G401 (cell line): ENCODE measurements around the gene NEDD4L. TPM values are rescaled to one million over a fixed set of nuclear protein-coding genes. Genes with fewer than 3 reads are reported as not detected.
A peak's percentile ranks its signal among the peaks of the same experiment; 100 is the strongest.
"Not testable (repeated sequence)": the region's sequence is repeated elsewhere in the genome, so short reads cannot be mapped to it uniquely, and the experiment has no call there.

Experiments used
- DNase-seq: peaks from one replicate; pipeline ENCODE4 v3.0.0-alpha.2; 2015; ENCODE audit warnings: low spot score
- in situ Hi-C: cut with HindIII; loops from 2 replicates; pipeline ENCODE4 v1.10.0; 2016; ENCODE audit warnings: low sequenced_read_pairs, mixed read lengths
- total RNA-seq: library from RNA; depleted of rRNA; stranded (reverse); fragments of >200 nt; shearing (Covaris generic); gene quantifications from 2 replicates; pipeline ENCODE4 v1.2.3, GENCODE V29; 2014

NEDD4L gene
- total RNA-seq, 1 experiment from 2014 or later: 0.37 TPM

- DNase-seq: no peak
- in situ Hi-C loops: no loop called here
Measured at GRCh38 chr18:58263055-58263957, 219.3 kb downstream of the NEDD4L start.

- DNase-seq: no peak
- in situ Hi-C loops: no loop called here
Measured at GRCh38 chr18:58264075-58264474, 220.0 kb downstream of the NEDD4L start.

DNA sequence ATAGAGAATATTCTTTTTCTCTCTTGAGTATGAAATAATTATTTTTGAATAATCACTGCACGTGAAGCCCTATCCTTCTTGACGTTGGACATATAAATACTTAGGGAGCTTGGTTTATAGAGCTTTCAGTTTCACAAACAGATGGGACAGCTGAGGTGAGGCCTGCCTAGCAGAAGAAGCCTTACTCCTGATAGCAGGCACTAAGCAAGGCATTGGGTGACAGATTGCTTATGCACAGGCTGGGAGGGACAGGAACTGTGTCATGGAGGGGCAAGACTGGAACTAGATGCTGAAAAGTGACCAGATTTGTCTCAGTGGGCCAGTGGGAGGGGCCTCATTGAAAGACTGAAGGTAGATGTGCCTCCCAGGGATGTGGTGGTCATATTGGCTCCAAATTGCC is 220.8 kb downstream of the NEDD4L start:
- in situ Hi-C loops: no loop called here
- DNase-seq: peak; percentile 65

DNA sequence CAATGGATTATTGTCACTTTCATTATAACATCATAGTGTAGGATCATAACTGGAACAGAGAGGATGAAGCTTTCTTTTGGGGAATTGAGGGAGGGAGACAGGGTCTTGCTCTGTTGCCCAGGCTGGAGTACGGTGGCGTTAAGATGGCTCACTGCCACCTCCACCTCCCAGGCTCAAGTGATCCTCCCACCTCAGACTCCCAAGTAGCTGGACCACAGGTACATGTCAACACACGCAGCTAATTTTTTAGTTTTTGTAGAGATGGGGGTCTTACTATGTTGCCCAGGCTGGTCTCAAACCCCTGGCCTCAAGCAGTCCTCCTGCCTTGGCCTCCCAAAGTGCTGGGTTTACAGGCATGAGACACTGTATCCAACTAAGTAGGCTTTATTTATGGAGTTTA is 221.5 kb downstream of the NEDD4L start:
- in situ Hi-C loops, DNase-seq: not testable (repeated sequence)

GRCh38 chr18:58266291-58266690 is 222.3 kb downstream of the NEDD4L start:
- DNase-seq: no peak
- in situ Hi-C loops: no loop called here

DNA sequence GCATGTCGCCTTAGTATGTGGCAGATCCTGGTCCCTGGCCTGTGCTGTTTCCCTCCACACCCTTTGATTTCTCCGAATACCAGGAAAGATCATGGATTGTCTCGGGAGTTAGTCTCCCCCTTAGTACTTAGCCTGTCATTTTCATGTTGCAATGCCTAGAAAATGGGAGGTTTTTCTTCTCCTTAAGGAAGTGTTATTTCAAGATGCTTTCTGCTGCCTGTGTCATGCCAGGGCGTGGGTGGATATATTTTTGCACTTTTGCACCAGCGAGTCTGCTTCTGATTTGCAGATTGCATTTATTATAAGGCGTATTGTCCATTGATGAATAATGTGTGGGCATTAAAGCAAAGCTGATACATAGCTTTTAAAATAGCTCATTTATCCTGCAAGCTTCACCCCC is 223.5 kb downstream of the NEDD4L start:
- no peak for DNase-seq
- in situ Hi-C loops: no loop called here

DNA sequence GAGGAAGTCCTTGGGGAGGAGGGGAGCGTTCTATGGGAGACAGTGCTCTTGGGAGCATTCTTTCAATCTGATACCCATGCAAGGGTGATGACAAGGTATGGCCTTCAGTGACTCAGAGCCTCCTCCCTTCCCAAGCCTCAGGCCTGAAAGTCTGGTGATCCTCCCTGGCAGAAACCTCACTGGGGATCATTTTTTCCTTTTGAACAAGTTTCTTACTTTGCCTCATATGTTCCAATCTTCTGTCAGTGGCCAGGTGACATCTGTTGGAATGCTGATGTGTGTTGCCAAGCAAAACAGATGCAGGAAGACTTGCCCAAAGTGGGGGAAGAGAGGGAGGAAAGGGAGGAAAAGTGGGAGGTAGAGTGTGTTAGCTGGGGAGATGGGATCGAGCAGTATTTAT is 224.8 kb downstream of the NEDD4L start:
- no peak for DNase-seq
- in situ Hi-C loops: no loop called here

DNA sequence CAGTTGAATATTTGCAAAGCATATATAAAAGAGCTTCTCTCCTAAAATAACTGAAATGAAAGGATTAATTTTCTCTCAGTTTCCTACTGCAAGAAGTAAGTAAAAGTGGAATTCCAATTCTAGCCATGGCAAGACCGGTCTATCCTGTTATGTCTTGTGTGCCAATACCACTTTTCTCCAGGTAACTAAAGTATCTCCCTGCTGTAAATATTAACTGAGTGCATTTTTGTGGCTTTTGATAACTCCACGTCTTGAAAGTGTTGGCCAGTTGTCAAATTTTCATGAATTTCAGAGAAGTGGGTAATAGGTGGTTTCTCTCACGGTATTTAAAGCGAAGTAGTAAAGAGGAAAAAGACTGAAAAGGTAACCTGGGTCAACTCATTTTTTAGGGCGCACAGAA is 225.9 kb downstream of the NEDD4L start:
- DNase-seq: no peak
- in situ Hi-C loops: no loop called here

GRCh38 chr18:58270396-58270795 is 226.4 kb downstream of the NEDD4L start:
- DNase-seq: no peak
- in situ Hi-C loops: no loop called here

GRCh38 chr18:58271770-58272169 is 227.7 kb downstream of the NEDD4L start:
- in situ Hi-C loops: no loop called here
- no peak for DNase-seq

DNA sequence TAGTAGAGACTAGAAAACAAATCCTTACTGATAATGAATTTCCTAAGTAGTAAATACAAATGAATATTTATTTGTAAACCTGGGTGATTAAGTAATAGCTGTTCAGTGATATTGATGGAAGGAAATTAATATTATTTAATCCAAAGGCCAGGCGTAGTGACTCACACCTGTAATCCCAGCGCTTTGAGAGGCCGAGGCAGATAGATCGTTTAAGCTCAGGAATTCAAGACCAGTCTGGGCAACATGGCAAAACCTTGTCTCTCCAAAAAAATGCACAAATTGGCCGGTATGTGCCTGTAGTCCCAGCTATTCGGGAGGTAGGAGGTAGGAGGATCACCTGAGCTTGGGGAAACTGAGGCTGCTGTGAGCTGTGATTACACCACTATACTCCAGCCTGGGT is 228.2 kb downstream of the NEDD4L start:
- DNase-seq: no peak
- in situ Hi-C loops: no loop called here

- DNase-seq: no peak
- in situ Hi-C loops: no loop called here
Measured at GRCh38 chr18:58272779-58273435, 228.9 kb downstream of the NEDD4L start.

DNA sequence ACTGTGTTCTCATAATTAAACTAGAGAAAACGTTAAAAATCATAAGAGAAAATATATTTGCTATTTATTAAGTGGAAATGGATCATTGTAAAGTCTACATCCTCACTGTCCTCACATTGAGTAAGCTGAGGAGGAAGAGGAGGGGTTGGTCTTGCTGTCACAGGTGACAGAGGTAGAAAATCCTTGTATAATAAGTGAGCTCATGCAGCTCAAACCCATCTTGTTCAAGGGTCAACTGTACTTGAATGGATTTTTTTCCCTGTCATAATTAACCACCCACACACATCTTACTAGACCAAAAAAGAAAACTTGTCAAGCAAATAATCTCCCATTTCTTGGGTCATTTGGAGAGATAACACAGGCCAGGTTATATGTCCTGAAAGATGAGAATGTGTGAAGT is 231.2 kb downstream of the NEDD4L start:
- no peak for DNase-seq
- in situ Hi-C loops: no loop called here

DNA sequence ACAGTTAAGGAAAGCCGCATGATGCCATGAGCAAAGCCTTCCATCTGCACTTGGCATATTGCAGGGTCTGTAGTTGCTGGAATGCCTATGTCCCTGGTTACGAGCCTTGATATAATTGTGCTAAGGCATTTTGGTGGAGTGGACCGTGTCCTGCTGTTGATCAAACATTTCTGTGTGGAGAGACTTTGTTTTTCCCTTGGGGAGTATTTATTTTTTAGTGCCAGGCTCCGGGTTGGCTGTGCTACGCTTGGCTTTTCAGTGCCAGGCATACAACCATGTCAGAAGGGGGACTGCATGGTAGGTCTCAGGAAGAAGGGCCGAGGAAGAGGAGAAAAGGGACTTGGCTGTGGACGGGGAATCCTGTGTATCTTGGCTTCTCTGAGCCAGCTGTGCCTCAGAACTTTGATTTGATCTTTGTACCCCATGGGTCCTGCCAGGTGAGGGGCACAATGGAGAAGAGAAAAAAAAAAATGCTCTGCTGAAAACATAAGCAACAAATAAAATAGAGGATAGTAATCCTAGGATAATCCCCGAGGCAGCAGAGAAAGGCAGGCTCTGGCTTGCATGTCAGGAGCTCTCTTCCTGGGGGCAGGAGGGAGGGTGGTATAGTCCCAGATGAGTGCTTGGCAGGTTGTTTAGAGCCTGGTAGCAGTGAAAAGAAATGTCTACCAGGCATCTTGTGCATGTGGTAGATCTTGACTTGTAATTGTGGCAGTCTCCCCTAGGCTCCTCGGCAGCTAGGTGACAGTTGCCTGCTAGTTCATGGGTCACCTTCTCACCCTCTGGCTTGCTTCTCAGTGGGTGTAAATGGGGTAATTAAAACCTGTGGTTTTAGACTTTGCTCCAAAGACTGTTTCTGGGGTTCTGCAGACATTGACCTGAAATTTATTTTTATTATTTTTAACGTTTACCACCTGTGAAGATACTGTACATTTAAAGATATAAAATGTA is 233.0 kb downstream of the NEDD4L start:
- in situ Hi-C loops: no loop called here
- DNase-seq: peak; percentile 54

GRCh38 chr18:58279504-58280175 is 235.6 kb downstream of the NEDD4L start:
- in situ Hi-C loops: no loop called here
- DNase-seq: no peak

- in situ Hi-C loops: no loop called here
- no peak for DNase-seq
Measured at GRCh38 chr18:58280191-58280590, 236.2 kb downstream of the NEDD4L start.

- DNase-seq, in situ Hi-C loops: not testable (repeated sequence)
Measured at GRCh38 chr18:58282872-58283271, 238.8 kb downstream of the NEDD4L start.

- in situ Hi-C loops: no loop called here
- DNase-seq: no peak
Measured at GRCh38 chr18:58284699-58285448, 240.8 kb downstream of the NEDD4L start.
